Esophagus muscularis mucosa (tissue), 4 donors: ENCODE data around the gene ZMYND10. TPM values are rescaled to one million over a fixed set of nuclear protein-coding genes. Genes with fewer than 3 reads are reported as not detected.

ENCODE experiments used
- DNase-seq: peaks from one replicate; pipeline ENCODE4 v3.0.0-alpha.2; 2017; ENCODE audit errors: extremely low spot score
- H3K27ac ChIP-seq, 4 donors: fragments of 200-600 bp; sonication (generic); replicated peaks in 1 of 4; 1 replicate in 3 of 4; 2 replicates in 1 of 4; pipeline ENCODE4 v1.5.1; 2016 to 2019; ENCODE audit warnings: mild to moderate bottlenecking in 1 of 4
- H3K27me3 ChIP-seq, 4 donors: fragments of 200-600 bp; sonication (generic); one replicate each; pipeline versions ENCODE4 v1.5.1 to v1.6.0; 2016 to 2019
- H3K36me3 ChIP-seq, 4 donors: fragments of 200-600 bp; sonication (generic); one replicate each; pipeline ENCODE4 v1.5.1; 2016 to 2019
- H3K4me1 ChIP-seq, 4 donors: fragments of 200-600 bp; sonication (generic); one replicate each; pipeline ENCODE4 v1.5.1; 2016 to 2019
- H3K4me3 ChIP-seq, 4 donors: fragments of 200-600 bp; sonication (generic); 1 replicate in 2 of 4; 2 replicates in 2 of 4; pipeline ENCODE4 v1.5.1; 2016 to 2019; ENCODE audit warnings: mild to moderate bottlenecking in 4 of 4, moderate library complexity in 1 of 4
- H3K9me3 ChIP-seq, 4 donors: fragments of 200-600 bp; sonication (generic); 1 replicate in 3 of 4; 2 replicates in 1 of 4; pipeline ENCODE4 v1.5.1; 2016 to 2019
- EP300 ChIP-seq: sonication (generic); formaldehyde crosslinking; IDR thresholded peaks from one replicate; pipeline ENCODE4 v1.6.1; 2017; ENCODE audit warnings: antibody characterized with exemption
- POLR2A ChIP-seq: fragments of 450-650 bp; IDR thresholded peaks from one replicate; pipeline ENCODE4 v1.6.1; 2017; ENCODE audit warnings: antibody characterized with exemption, moderate library complexity, mild to moderate bottlenecking, low read depth
- POLR2AphosphoS5 ChIP-seq, 2 donors: sonication (generic); formaldehyde crosslinking; IDR thresholded peaks; one replicate each; pipeline ENCODE4 v1.6.1; 2017; ENCODE audit warnings: antibody characterized with exemption in 2 of 2
- WGBS: methylation state at CpG from one replicate; pipeline ENCODE4 v1.1.5; 2018; 5-methylcytosine and 5-hydroxymethylcytosine counted together
- intact Hi-C: fragments of 100-400 bp; cut with DNase I; formaldehyde crosslinking; loops from one replicate; pipeline ENCODE4 v1.15.1; 2023
- total RNA-seq, 4 donors: library from RNA; depleted of rRNA; stranded (reverse); fragments of >200 nt; gene quantifications; one replicate each; pipeline versions ENCODE4 v1.1.0 to v1.2.1, GENCODE V29; 2016
- TF ChIP-seq, protein P1 (sequence below), 3 experiments: fragments of 200-600 bp in 2 of 3; fragments of 450-650 bp in 1 of 3; sonication (generic) in 2 of 3; IDR thresholded peaks; one replicate each; pipeline ENCODE4 v1.5.1; 2017 to 2019; ENCODE audit warnings: antibody characterized with exemption in 3 of 3, mild to moderate bottlenecking in 2 of 3, moderate library complexity in 1 of 3

Gene ZMYND10
- under 1 TPM in 3 of 4 donors, not detected in 1; 0.50 to 0.57 (median 0.52) TPM for total RNA-seq

DNA sequence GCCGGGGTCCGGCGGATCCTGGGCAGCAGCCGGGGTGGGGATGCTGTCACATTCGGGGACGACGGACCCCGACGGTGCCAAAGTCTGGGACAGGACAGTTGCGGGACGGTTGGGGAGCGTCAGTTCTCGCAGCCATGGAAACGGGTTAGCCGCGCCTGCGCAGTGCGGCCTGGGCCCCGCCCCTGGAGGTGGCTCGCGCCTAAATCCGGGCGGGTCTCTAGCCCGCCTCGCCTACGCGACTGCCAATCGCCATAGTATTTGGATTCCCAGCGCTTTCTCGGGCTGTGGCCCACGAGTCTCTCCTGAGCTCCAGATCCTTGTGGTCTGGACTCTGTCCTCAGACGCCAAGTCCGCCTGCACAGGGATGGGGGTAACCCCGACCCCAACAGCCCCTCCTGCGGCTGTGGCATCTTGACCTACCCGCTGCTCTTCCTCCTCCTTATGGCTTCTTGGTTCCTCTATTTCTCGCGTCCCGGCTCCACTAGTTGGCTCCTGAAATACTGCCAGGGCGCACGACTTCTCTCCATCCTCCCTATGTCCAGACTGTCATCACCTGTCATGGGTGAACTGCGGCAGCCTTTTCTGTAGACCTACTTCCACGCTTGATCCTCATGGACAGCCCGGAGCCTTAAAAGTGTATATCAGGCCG is at the start of gene ZMYND10:
Gene ZMYND10, minus strand, starts transcription at position 147 of the 649 bp plus-strand sequence. CDS start 153 bp downstream, outside the sequence.
- TF ChIP-seq POLR2AphosphoS5 (IDR thresholded peaks at IDR 0.05), result peak in 1 of 2 donors; percentile 12
- no peak for TF ChIP-seq EP300
- no peak for TF ChIP-seq POLR2A
- TF ChIP-seq, protein P1, sequence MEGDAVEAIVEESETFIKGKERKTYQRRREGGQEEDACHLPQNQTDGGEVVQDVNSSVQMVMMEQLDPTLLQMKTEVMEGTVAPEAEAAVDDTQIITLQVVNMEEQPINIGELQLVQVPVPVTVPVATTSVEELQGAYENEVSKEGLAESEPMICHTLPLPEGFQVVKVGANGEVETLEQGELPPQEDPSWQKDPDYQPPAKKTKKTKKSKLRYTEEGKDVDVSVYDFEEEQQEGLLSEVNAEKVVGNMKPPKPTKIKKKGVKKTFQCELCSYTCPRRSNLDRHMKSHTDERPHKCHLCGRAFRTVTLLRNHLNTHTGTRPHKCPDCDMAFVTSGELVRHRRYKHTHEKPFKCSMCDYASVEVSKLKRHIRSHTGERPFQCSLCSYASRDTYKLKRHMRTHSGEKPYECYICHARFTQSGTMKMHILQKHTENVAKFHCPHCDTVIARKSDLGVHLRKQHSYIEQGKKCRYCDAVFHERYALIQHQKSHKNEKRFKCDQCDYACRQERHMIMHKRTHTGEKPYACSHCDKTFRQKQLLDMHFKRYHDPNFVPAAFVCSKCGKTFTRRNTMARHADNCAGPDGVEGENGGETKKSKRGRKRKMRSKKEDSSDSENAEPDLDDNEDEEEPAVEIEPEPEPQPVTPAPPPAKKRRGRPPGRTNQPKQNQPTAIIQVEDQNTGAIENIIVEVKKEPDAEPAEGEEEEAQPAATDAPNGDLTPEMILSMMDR (IDR thresholded peaks at IDR 0.05), result no peak
- DNase-seq, result no peak
- Histone ChIP-seq H3K4me1 (peaks cover 41 to 59% (median 56%) of the 10 kb centered on the region in 4 donors), H3K27me3 (peaks cover 0 to 3% (median 0%) of the 10 kb centered on the region in 4 donors), H3K9me3 (no peaks in the 10 kb centered on the region), H3K4me3 (peak within 1 kb of the TSS; percentile 33 to 57 (median 40)), H3K36me3 (peaks cover 0 to 20% (median 13%) of the 10 kb centered on the region in 4 donors), H3K27ac (no peak within 1 kb of the TSS)
- 26% methylated on average over 17 of the region's 45 CpGs for WGBS
- intact Hi-C loops, result loop anchor here (2.0 kb wide), 1 partner anchor 197 kb away; no protein-coding TSS in a partner anchor

DNA sequence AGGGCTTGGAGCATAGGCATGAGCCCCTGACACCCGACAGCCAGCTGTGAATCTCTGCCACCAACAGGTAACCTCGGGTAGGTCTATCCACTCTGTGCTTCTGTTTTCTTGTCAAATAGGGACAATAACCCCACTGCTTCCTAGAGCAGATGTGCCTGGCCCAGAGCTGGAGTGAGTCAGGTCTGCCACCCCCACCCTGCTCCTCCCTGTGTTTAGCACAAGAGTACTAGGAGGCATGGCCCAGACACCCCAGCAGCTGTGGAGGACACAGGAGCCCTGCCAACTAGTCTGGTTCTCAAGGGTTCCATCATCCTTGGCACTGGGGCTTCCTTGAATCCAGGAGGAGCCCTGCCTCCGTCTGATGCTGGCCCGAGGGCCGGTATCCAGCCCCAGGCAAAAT is 47.5 kb upstream of the ZMYND10 start:
- no peaks in the 10 kb centered on the region for H3K27me3 ChIP-seq
- H3K4me1 ChIP-seq, result peaks cover 6 to 21% (median 11%) of the 10 kb centered on the region in 4 donors
- H3K4me3 ChIP-seq, result no peak overlapping the region
- H3K9me3 ChIP-seq, result no peaks in the 10 kb centered on the region
- TF ChIP-seq EP300 (no peak), POLR2A (no peak)
- TF ChIP-seq, protein P1 (IDR thresholded peaks at IDR 0.05), result no peak
- WGBS, result 91% methylated on average over 5 of the region's 5 CpGs
- no peak overlapping the region for H3K27ac ChIP-seq
- no peak for DNase-seq
- no peaks in the 10 kb centered on the region for H3K36me3 ChIP-seq
- intact Hi-C loops, result no loop called here

DNA sequence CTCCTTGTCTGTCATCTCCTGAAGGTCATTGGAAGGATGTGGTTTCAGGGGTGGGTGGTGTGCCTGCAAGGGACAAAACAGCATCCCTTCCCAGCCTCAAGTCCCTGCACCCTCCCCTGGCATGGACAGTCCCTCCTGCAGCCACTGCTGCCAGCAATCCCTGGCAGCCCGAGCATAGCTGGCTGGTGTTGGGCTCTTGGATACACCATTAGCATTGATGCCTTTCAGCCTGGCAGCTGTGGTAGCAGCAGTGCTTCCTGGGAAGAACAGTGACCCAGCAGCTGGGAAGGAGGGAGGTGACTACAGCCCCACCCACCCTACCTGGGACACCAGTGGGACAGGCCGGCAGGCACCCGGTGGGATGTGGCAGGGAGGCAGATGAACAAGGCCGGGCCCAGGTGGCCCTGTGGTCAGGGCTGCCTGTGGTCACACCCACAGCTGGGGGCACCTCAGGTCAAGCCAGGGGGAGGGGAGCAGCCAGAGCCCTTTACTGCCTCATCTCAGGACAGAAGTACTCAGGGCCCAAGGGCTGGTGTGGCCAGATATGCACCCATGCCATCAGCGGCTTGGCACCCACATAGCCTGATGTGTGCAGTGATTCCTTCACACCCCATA is 46.7 kb upstream of the ZMYND10 start:
- DNase-seq, result no peak
- TF ChIP-seq POLR2AphosphoS5 (IDR thresholded peaks at IDR 0.05) (no peak), EP300 (no peak), POLR2A (no peak)
- TF ChIP-seq, protein P1 (IDR thresholded peaks at IDR 0.05), result no peak
- Histone ChIP-seq H3K27ac (no peak overlapping the region), H3K9me3 (no peaks in the 10 kb centered on the region), H3K27me3 (no peaks in the 10 kb centered on the region), H3K4me1 (peaks cover 6 to 21% (median 11%) of the 10 kb centered on the region in 4 donors), H3K36me3 (no peaks in the 10 kb centered on the region), H3K4me3 (no peak overlapping the region)
- intact Hi-C loops, result no loop called here
- 60% methylated on average over 1 of the region's 5 CpGs for WGBS

DNA sequence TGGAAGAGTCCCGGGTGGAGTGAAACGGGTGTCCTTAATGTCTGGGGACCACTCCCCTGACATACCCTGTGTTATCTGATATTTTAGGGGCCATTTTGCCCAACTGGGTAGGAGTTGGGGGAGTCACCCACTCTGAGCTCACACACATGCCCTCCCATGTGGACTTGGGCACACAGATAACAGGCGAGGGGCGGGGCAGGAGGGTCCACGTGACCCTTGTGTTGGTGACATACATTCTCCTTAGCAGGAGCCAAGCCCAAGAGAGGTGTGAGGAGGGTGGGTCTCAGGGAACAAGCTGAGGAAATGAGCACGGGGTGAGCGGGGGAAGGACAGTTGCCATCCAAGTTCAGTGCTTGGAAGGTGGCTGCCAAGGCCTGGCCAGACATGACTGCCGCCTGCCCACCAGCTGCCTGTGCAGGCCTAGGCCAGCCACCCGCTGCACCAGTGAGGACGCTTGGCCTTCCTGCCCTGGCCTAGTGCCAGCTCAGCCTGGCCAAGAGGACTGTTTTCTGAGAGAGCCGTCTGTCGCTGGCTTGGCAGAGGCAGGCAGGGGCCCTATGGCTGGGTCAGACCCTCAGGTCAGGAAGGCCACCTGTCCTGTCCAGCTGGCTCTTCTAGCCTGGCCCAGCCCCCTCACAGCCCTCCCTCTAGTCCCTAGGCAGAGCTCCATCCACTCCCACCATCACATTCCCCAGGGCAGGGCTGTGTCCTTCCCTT is 45.1 kb upstream of the ZMYND10 start:
- intact Hi-C loops, result no loop called here
- 76% methylated on average over 12 of the region's 12 CpGs for WGBS
- Histone ChIP-seq H3K9me3 (no peaks in the 10 kb centered on the region), H3K36me3 (no peaks in the 10 kb centered on the region), H3K4me1 (peaks cover 6 to 21% (median 11%) of the 10 kb centered on the region in 4 donors), H3K4me3 (no peak overlapping the region), H3K27ac (no peak overlapping the region), H3K27me3 (no peaks in the 10 kb centered on the region)
- DNase-seq, result no peak
- TF ChIP-seq EP300 (no peak), POLR2AphosphoS5 (IDR thresholded peaks at IDR 0.05) (no peak), POLR2A (no peak)
- TF ChIP-seq, protein P1 (IDR thresholded peaks at IDR 0.05), result no peak
